ENCODE data around the gene UNC13A. TPM values are rescaled to one million over a fixed set of nuclear protein-coding genes. Genes with fewer than 3 reads are reported as not detected.

UNC13A gene
- total and polyA plus RNA-seq, 2 donors (not counting 3 experiments of a cell fraction or from before 2014, with no cell fraction given): 0.04 to 0.09 TPM

DNA sequence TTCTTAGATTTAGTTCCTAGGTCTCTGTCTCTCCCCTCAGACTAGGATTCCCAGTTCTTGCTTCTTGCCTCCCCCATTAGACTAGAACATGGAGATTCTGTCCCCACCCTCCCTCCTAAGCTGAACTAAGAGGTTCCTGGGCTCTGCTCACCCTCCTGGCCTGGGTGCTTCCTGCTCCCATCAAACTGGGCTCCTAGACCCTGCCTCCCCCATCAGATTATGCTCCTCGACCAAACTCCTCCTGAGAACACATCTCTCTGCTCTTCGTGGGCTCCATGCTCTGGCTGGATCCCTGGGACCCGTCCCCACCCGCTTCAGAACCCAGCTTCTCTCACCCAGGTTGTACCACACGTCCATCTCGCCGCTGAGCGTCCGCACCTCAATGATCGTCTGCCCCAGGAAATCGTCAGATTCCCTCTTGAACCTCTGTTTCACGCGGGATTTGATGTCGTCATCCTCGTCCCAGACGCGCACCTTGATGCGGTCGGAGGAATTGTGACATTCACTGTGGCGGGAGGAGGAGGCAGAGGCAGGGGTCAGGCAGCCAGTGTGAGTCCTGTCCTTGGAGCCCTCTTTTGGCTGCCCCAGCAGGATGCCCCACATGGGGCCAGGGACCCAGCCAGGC, 42.7 kb downstream of the UNC13A start:
- H3K27me3 ChIP-seq (ENCODE audit: control insufficient read depth in 2 of 2, insufficient read depth in 2 of 2, low read length in 2 of 2): no peaks in the 10 kb centered on the region
- H3K27ac ChIP-seq (ENCODE audit: insufficient read depth, low read depth, low read length): no peak overlapping the region
- intact Hi-C loops (cut with micrococcal nuclease): no loop called here
- ChIA-PET CTCF (no interaction called here), POLR2A (no interaction called here)
- H3K4me1 ChIP-seq (ENCODE audit: control insufficient read depth, extremely low read depth, insufficient read depth, low read length): no peaks in the 10 kb centered on the region
- H3K9ac ChIP-seq (replicated peaks; ENCODE audit: extremely low read depth, insufficient read depth, low read length): no peak overlapping the region
- H3K4me3 ChIP-seq (replicated peaks in 1 of 3; ENCODE audit: insufficient read depth in 1 of 3, low read depth in 1 of 3, low read length in 3 of 3): no peak overlapping the region
- DNase-seq (ENCODE audit: low read depth, low spot score): no peak
- no peak overlapping the region for H3K4me2 ChIP-seq (ENCODE audit: insufficient read depth, low read length)
- no peaks in the 10 kb centered on the region for H3K79me2 ChIP-seq (ENCODE audit: control insufficient read depth, insufficient read depth, low read length)
- no peaks in the 10 kb centered on the region for H3K9me1 ChIP-seq (replicated peaks; ENCODE audit: control insufficient read depth, extremely low read depth, insufficient read depth, low read length)
- H3K36me3 ChIP-seq (ENCODE audit: control insufficient read depth in 2 of 2, extremely low read depth in 1 of 2, insufficient read depth in 2 of 2, low read length in 2 of 2): no peaks in the 10 kb centered on the region
- no TSS peak for BruUV-seq (replicated peaks)
- no peak for FAIRE-seq
- dilution Hi-C loops (cut with MboI; ENCODE audit: extremely low pct_ligation_motif_present, low sequenced_read_pairs): no loop called here
- TF ChIP-seq, protein P1, sequence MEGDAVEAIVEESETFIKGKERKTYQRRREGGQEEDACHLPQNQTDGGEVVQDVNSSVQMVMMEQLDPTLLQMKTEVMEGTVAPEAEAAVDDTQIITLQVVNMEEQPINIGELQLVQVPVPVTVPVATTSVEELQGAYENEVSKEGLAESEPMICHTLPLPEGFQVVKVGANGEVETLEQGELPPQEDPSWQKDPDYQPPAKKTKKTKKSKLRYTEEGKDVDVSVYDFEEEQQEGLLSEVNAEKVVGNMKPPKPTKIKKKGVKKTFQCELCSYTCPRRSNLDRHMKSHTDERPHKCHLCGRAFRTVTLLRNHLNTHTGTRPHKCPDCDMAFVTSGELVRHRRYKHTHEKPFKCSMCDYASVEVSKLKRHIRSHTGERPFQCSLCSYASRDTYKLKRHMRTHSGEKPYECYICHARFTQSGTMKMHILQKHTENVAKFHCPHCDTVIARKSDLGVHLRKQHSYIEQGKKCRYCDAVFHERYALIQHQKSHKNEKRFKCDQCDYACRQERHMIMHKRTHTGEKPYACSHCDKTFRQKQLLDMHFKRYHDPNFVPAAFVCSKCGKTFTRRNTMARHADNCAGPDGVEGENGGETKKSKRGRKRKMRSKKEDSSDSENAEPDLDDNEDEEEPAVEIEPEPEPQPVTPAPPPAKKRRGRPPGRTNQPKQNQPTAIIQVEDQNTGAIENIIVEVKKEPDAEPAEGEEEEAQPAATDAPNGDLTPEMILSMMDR (IDR thresholded peaks at IDR 0.05; ENCODE audit: extremely low read depth in 1 of 2, insufficient read depth in 1 of 2, low read depth in 1 of 2, low read length in 2 of 2): no peak
- TF ChIP-seq POLR2AphosphoS5 (IDR thresholded peaks at IDR 0.05; ENCODE audit: insufficient read depth, low read depth, low read length): no peak
- H2AFZ ChIP-seq (ENCODE audit: low read depth, low read length): no peak overlapping the region
- no peaks in the 10 kb centered on the region for H3K9me3 ChIP-seq (replicated peaks; ENCODE audit: control insufficient read depth, insufficient read depth, low read length)
- H4K20me1 ChIP-seq (replicated peaks; ENCODE audit: control insufficient read depth, extremely low read depth, insufficient read depth, low read length): no peaks in the 10 kb centered on the region

DNA sequence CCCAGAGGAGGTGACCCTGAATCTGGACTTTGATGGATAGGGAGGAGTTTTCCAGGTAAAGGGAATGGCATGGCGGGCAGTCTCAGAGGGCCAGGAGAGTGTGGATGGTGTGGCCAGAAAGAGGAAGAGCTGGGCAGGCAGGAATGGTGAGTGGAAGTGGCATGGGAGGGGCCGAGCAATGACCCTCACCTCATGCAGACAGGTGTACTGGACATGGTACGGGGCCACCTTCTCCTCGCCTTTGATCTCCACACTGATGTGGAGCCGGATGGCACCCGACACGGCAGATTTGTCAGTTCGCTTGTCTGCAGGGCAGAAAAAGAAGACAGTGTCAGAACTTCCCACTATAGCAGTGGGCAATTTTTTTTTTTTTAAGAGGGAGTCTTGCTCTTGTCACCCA, 45.5 kb downstream of the UNC13A start:
- H3K9me3 ChIP-seq (replicated peaks; ENCODE audit: control insufficient read depth, insufficient read depth, low read length): no peaks in the 10 kb centered on the region
- no peak overlapping the region for H2AFZ ChIP-seq (ENCODE audit: low read depth, low read length)
- H3K27me3 ChIP-seq (ENCODE audit: control insufficient read depth in 2 of 2, insufficient read depth in 2 of 2, low read length in 2 of 2): no peaks in the 10 kb centered on the region
- dilution Hi-C loops (cut with MboI; ENCODE audit: extremely low pct_ligation_motif_present, low sequenced_read_pairs) (no loop called here), intact Hi-C loops (cut with micrococcal nuclease) (no loop called here)
- ChIA-PET CTCF (interaction anchor here (0.7 kb wide), 1 partner anchor 20 kb away, joined by 4 read pairs; no protein-coding TSS in a partner anchor), POLR2A (no interaction called here)
- no peak overlapping the region for H3K9ac ChIP-seq (replicated peaks; ENCODE audit: extremely low read depth, insufficient read depth, low read length)
- FAIRE-seq (no peak), DNase-seq (ENCODE audit: low read depth, low spot score) (no peak)
- no peaks in the 10 kb centered on the region for H3K36me3 ChIP-seq (ENCODE audit: control insufficient read depth in 2 of 2, extremely low read depth in 1 of 2, insufficient read depth in 2 of 2, low read length in 2 of 2)
- H3K9me1 ChIP-seq (replicated peaks; ENCODE audit: control insufficient read depth, extremely low read depth, insufficient read depth, low read length): no peaks in the 10 kb centered on the region
- BruUV-seq (replicated peaks): no TSS peak
- H3K79me2 ChIP-seq (ENCODE audit: control insufficient read depth, insufficient read depth, low read length): no peaks in the 10 kb centered on the region
- H3K4me1 ChIP-seq (ENCODE audit: control insufficient read depth, extremely low read depth, insufficient read depth, low read length): no peaks in the 10 kb centered on the region
- H4K20me1 ChIP-seq (replicated peaks; ENCODE audit: control insufficient read depth, extremely low read depth, insufficient read depth, low read length): no peaks in the 10 kb centered on the region
- H3K27ac ChIP-seq (ENCODE audit: insufficient read depth, low read depth, low read length): no peak overlapping the region
- H3K4me2 ChIP-seq (ENCODE audit: insufficient read depth, low read length): no peak overlapping the region
- H3K4me3 ChIP-seq (replicated peaks in 1 of 3; ENCODE audit: insufficient read depth in 1 of 3, low read depth in 1 of 3, low read length in 3 of 3): no peak overlapping the region
- TF ChIP-seq POLR2A (IDR thresholded peaks at IDR 0.05; ENCODE audit: low read depth, low read length) (no peak), POLR2AphosphoS5 (IDR thresholded peaks at IDR 0.05; ENCODE audit: insufficient read depth, low read depth, low read length) (no peak), FOS (IDR thresholded peaks at IDR 0.05; ENCODE audit: borderline replicate concordance, insufficient read depth, low read length) (no peak), EZH2 (IDR thresholded peaks at IDR 0.05; ENCODE audit: borderline replicate concordance, low read depth, low read length, severe bottlenecking) (no peak), JUN (IDR thresholded peaks at IDR 0.05; ENCODE audit: borderline replicate concordance, insufficient read depth, insufficient read length, low read depth) (no peak), GATA2 (IDR thresholded peaks at IDR 0.05; ENCODE audit: insufficient read depth, insufficient read length, low read depth, low read length) (no peak), MYC (IDR thresholded peaks at IDR 0.05; ENCODE audit: low read depth, low read length) (no peak)
- TF ChIP-seq, protein P1 (IDR thresholded peaks at IDR 0.05; ENCODE audit: extremely low read depth in 1 of 2, insufficient read depth in 1 of 2, low read depth in 1 of 2, low read length in 2 of 2): no peak
- TF ChIP-seq, protein P2, sequence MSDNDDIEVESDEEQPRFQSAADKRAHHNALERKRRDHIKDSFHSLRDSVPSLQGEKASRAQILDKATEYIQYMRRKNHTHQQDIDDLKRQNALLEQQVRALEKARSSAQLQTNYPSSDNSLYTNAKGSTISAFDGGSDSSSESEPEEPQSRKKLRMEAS (IDR thresholded peaks at IDR 0.05; ENCODE audit: insufficient read depth, insufficient read length): no peak

Data from endothelial cell of umbilical vein (primary cell).